Islet precursor cell (in vitro differentiated cells): ENCODE data around the gene ITGBL1.

Experiments used
- DNase-seq: peaks from one replicate; pipeline ENCODE4 v3.0.0-alpha.2; 2018

The ITGBL1 gene

DNA sequence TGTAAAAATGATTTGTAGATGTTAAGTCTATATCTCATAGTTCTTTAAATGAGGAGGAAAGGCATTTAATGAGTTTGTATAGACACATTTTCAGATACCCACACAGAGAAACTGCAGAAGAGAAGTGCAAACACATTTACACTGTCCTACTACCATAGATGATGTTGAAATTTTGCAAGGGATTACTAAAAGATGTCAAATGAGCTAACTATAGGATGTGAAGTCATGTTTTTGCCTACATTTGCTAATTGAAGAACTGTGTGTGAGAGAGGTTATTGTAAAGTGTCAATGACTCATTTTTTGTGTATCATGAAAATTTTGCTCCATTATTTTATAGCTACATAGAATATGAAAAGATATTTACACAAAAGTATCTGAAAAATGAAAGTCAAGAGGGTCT, 178.9 kb downstream of the ITGBL1 start:
- DNase-seq, result no peak

DNA sequence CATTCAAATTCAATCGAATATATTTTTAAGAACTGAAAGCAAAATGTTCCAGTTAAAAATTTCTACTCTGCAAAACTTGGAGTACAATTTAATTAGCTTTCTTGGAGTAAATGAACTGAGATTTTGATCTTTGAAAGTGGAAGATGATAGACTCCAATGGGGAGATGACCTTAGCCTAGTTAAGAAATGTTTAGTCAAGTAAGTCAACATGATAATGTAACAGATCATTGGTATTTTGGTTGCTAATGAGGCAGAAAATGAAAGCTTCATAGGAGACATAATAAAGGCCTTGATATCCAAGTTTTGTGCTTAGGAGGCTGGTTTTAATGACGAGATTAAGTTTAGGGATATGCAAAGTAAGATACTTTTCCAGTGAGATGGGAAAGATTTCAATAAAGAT, 181.7 kb downstream of the ITGBL1 start:
- no peak for DNase-seq

DNA sequence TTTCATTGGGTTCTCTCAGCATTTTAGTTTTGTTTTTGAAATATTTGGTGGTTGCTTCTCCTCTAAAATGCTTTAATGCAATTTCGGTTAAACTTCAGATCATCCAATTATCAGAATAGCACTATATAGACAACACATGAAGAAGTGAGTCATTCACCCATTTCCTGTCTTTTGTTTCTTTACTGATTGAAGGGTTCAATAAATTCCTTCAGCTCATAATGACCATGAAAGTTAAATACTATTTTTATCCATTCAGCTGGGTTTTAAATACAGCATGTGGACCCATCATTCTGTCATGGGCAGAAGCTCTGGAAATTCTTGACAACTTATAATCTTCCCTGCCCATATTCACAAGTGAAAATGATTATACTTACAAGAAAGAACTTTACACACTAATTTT, 187.2 kb downstream of the ITGBL1 start:
- DNase-seq, result no peak

DNA sequence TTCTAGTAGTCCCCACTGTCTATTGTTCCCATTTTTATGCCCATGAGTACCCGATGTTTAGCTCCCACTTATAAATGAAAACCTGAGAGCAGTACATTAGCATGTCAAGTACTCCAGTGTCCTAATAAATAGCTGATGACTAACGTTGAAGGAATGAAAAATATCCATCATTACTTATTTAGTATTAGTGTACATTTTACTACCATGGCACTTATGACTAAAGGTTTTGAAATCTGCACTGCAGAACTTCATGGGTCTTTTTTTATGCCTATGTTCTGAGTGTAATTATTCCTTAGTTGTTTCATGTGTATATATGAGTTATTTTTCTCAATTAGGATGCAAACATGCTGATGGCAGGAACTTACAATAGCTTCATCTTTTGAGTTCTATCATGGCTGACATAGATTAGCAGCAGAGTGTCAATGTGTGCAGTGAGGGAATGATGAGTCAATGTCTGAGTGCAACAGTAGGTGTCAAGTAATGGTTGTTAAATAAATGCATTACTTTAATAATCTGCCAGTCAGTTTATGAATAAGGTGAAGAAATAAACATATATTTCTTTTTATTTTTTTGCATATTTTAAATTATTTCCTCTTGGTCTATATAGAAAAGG, 188.4 kb downstream of the ITGBL1 start:
- DNase-seq, result no peak

DNA sequence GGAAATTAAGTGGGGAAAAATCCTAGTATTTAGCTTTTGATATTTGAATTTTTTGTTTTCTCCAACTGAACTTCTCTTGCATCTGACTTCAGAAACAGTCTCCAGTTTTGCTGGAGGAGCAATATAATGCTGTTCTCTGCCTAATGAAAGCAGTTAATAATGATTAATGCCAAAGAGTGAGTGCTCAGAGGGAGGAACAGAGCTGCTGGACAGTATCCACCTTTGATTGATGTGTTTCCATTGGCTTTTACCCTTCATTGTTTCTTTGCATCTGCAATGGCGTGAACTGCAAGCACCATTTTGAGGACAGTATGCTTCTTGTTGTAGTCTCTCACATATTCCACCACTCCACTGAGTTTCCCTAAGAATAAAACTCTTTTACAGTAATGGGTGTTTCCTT, 193.4 kb downstream of the ITGBL1 start:
- no peak for DNase-seq

DNA sequence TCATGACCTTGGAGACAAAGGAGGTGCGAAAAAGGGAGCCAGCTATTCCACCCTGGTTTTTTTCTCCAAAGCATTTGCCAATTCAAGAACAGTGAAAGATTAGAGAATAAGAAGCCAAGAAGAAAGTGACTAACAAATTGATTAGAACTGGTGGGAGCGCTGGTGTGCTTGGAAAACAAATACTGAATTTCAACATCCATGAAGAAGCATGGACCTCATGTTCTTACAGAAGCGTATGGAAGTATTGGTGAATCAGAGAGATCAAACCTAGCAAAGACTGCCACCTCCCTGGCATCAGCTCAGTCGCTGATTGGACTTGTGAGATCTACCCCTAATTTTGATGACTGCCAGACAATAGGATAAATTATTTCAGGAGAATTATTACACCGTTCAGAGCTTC, 195.3 kb downstream of the ITGBL1 start:
- DNase-seq, result no peak

DNA sequence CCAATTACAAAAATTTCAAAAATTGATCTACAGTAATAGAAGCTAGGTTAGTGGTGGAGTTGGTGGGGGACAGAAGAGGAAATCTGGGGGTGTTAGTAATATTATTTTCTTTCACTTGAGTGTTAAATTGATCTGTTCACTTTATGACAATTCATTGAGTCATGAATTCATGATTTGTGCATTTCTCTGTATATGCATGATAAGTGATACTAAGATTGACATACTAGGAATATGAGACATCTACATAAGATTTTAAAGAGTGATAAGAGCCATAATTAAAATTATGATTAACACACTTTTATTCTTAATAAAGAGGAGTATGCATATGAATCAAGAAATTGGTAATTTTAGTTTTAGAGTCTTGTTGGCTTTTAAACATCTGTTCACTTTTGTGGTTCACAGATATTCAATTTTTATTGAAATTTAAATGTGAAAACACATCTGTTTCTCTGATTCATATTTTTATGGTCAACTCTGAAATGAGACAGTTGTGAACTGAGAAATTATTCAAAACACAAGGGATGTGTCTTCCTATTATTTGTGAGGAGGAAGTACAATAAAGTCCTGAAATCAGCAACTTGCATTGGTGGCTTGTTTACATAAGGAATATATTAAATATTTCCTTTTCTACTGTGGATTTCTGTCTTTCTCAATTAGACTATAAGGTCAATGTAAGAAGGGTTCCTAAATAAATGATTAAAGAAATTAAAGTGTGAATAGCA, 196.5 kb downstream of the ITGBL1 start:
- DNase-seq, result no peak

DNA sequence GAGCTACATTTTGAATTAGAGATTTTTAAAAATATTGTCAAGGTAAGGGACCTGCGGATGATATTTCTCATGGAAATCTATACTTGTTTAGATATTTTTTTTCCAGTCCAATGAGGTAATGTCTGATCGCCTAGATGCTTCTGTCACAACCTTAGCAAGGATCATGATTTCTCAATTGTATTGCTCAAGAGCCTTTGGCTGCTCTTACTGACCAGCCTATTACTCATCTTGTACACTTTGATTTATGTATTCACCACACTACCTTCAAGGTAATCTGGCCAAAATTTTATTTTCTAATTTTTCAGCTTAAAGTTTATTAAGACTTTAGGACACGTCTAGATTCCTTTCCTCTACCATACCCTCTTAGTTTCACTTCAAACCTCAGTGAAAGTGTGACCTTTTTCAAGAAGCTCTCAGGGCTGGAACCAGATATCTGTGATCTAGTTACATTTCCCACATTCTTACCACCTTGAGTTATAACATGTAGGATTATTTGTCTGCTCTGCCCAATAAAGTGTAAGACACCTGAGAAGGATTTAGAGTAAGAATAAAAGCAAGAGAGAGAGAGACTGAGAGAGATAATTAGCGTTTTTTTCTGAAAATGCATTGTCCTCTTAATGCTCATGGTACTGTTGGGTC, 197.1 kb downstream of the ITGBL1 start:
- no peak for DNase-seq

DNA sequence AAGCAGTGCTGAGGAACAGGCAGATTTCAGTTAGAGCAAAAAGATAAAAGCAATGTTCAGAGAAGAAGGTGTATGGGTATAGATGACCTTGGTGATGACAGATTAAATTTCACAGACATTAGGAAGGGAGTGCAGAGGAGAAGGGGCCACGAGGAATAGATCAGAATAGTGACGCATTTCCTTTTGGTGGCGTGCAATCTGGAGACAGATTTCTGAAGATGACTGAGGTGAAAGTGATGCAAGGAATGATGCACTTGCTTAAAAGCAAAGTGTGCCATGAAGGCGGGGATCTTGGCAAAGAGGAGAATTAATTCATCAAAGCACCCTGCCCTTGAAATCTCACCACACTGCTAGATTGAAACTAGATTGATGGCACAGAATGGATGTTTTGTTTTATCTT, 202.4 kb downstream of the ITGBL1 start:
- no peak for DNase-seq

DNA sequence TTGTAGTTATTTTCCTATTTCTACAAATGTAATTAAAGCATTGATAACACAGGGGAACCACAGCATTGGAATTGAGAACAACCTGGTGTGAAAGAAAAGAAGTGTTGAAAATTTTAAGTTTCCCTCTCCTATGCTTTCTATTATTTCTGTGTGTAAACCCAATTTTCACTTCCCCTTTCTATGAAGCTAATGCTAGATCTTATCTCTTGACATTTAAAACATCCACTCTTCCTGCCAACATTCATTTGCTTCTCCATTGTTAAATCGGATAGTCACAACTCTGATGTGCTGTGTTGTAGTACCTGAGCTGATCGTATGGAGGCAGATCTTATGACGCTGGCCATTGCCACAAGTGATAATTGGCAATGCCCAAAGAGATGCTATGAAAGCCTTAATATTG, 203.0 kb downstream of the ITGBL1 start:
- DNase-seq, result no peak

DNA sequence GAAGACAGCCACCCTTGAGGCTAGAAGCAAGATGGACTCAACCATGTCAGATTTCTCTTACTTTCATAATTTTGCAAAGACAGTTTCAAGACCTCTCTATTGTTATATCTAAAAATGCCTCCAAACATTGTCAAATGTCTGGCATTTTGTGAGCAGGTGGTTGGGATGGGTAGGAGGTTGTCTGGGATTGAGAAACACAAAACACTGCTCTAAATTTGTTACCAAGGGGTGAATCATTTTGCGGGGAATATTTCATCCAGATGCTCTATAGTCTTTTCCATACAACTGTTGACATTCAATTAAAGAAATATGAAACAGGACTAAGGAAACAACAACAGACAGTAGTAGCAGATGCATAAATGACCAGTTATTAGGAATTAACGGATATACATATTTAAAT, 208.2 kb downstream of the ITGBL1 start:
- no peak for DNase-seq

DNA sequence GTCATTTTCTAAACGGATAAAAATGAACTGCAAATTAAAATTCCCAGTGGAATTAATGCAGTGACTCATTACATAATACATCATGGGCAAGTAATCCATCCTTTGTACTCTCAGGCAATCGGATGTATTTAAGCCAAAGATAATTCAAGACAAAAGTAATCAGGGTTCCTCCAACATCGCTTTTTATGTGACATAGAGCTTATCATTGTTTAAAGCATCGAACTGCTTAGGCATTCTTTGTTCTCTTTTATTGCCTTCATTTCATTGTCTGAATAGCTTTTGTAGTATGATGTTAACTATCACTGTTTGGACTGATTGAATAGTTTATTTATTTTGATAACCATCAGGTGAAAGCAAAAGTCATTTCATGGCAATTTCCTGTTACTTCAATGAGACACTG, 209.4 kb downstream of the ITGBL1 start:
- DNase-seq, result no peak

DNA sequence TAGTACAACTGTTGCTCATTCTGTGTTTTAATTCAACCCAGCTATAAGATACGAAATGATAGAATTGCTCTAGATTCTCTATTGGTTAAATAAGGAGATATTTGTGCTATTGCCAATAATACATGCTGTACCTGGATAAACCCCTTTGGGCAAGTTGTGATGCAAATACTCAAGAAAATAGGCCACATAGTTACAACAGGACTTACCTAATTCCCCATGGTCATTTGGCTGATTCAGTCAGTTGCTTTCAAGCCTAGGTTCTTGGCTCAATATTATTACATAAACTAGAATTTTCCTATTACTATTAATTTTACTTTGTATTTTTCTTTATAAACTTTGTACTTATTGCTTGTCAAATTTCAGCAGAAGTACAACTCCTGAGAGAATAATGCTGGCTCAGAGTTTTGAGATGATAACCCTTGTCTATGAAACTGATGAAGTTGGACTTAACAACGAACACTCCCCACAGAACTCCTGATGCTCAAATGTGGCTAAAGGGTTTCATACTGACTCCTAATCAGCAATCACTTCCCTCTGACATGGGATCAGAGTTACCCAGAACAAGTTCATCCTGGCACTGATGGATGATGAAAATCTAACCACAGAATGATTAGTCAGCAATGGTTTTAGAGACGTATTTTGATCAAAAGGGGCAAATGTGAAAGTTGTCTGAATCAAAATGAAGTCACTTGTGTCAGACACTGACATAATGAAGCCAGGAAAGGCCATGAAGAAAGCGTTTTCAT, 221.1 kb downstream of the ITGBL1 start:
- no peak for DNase-seq

DNA sequence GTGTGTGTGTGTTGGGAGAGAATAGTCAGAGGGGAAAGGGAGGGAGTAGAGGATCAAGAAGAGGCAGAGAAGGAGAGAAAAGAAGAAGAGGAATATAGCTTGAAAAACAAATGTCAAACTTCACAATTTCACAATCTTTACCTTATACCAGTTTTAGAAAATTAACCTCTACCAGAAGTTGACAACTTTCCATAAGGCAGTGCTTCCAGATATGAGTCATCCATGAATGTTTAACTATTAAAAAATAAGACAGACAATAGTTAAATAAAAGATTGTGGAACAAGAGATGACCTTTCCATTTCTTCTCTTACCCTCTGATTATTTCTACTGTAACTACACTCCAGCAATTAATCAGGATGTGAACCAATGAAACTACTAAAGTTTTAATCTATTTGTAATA, 229.4 kb downstream of the ITGBL1 start:
- no peak for DNase-seq

DNA sequence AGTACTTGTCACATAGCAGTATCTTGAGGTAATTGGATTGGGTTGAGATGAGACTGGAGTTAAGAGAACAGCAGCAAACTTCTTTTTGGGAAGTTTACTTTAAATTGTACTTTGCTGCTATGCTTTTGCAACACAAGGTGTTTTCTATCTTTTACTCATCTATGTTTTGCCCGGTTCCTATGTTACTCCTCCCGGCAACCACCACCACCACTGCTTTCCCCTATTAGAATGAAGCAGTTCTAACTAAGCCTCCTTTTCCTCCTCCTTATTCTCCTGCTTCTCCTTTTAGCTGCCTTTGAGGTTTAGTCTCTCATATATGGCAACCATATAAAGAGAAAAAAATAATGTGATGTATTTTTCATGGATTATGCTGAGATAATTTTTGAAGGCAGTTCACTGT, 233.5 kb downstream of the ITGBL1 start:
- DNase-seq, result no peak

DNA sequence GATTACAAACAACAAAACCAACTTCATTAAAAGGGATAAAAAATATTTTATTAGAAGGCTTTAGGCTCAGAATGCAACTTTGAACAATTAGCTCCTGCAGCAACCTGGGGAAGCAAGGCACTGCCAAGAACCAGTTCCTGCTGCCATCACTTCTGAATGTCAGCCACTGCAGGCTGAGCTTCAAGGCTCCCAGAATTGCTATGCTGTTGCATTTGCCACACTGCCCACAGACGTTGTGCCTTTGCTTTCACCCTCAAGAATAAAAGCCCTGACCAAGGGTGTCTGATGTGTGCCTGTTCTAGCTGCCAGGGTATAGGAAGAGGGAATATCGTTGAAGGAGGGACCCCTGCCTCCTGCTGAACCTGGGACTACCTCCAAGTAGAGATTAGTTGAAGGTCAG, 238.4 kb downstream of the ITGBL1 start:
- DNase-seq, result no peak

DNA sequence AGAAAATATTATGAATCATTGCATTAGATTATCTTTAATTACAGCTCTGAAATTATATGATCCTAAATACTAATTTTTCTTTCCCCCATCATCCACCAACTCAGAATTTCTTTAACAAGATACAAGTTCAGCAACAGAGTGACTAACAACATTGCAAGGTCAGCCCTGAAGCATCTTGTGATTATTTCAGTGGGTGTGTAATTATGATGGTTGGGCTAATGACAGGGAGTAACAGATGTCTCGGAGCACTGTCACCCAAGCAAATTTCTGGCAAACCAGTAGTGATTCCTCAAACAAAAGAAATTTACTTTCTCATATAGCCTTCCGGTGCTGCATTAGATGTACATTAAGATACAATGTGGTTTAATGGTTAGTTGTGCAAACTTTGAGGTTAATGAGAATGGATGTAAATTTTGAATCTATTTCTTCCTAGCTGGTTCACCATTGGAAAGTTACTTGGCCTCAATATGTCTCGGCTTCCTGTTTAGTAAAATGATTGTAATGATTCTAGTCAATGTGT, 238.9 kb downstream of the ITGBL1 start:
- no peak for DNase-seq

DNA sequence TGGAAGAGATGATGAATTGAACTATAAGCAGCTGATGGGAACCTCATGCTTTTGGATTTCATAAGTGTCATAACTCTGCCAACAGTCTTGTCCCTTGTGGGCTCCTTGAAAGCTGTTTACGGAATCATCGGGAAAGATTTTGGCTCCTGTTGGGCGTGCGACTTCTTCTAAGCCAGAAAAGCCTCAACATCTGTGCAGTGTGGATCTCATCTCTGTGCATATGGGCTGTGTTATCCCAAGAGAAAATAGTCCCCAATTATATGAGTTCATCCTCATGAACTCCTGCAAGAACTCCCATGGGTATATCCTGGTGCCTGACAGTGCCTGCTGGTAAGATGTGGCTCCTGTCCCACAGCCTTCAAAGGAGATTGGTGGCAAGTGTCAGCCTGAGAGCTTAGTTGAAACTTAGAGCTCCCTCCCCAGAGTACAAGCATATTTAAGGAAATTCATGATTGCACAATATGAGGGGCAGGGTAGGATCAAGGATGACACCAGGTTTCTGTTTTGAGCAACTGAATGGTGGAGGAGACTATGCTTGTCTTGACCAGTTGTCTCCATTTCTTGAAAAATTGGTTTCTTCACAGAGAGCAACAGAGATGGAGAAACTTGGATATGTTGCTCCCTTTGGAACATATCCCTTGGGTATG, 243.5 kb downstream of the ITGBL1 start:
- no peak for DNase-seq

DNA sequence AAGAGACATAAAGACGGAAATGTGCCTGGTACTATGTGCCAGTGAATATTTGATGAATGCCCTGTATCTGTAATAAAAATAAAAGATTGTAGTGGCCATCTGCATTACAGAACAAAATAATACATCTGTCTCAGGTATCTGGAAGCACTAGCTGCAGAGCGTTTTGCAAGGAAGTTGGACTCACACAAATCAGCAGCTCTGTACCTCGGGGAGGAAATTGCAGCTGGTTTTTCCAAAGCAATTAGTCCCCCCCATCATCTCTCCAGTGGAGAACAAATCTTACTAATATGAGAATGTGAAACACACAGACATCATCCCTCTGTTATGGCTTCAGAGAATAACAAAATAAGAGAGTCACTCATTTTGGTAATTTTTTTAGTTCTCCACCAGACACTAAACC, 245.3 kb downstream of the ITGBL1 start:
- DNase-seq, result no peak

DNA sequence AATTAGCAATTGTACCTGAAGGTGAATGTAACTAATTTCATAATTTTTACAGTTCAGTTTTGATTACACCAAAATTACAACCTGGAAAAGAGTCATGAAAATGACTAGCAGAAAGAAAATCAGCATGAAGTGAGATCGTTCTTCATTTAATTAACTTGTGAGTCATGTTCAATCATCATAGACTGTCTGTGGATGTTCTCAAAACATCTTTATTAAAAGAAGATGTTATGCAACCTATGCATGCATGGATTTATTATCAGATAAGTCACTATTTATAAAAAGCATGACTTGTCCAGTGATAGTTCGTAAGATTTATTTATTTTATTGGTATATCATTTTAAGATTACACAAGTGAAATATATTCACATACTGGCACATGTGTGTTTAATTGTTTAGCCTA, 245.9 kb downstream of the ITGBL1 start:
- no peak for DNase-seq

DNA sequence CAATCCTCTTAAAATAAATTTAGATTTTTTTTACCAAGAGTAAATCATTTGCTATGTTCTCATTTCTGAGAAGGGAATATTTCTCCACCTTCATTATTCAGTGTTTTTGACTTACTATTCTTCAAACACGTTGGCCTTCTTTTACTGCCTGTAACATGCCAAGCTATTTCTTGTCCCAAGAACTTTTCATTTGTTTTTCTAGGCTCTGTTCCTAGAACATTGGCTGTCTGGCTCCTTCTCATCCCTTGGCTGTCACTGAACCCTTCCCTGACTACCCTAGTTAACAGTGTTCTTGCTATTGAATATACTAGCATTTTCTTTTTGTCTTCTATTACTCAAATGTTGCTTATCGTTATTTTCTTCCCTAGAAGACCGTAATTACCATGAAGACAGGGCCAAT, 248.1 kb downstream of the ITGBL1 start:
- DNase-seq, result no peak

DNA sequence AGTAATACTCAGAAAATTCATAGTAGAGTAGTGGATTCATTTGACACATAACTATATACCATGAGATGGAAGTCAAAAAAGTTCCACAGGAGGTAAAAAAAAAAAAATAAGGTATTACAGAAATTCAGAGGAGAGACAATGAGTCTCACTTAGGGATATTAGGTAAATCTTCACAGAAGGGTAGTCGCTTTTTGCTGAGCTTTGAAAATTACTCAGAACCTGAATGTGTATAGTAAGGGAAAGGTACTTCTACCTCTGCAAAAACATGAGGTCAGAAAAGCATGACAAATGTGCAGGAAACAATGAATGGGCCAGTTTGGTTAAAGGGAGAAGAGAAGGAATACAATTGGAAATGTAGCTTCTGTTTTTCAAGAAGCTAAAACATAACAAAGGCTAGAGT, 250.6 kb downstream of the ITGBL1 start:
- DNase-seq, result no peak

DNA sequence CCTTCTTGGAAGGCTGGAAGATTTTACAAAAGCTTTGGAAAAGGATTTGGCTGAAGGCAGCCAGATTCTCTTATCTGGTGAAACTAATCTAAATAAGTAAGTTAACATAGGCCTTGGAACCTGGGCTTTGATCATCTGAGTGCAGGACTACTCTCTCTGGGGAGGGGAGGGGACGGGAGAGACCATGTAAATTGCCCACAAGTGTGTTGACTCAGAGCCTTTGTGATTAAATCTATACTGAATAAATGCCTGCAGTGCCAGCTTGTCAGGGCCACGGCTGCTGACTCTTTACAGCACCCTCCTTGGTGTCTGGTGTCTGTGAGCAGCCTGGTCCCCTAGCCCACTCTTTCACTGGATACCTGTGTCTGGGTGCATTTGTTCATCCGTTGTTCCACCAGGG, 251.4 kb downstream of the ITGBL1 start:
- peak; percentile 85 for DNase-seq
